HG02571 (cell line): ENCODE measurements around the gene MED9.
"Not testable (repeated sequence)": the region's sequence is repeated elsewhere in the genome, so short reads cannot be mapped to it uniquely, and the experiment has no call there.

ENCODE experiments used
- ATAC-seq: cut with Tn5 transposase; IDR thresholded peaks from one replicate; pipeline ENCODE4 v1.9.1; 2021; ENCODE audit warnings: mild to moderate bottlenecking, moderate library complexity; ENCODE audit not compliant: unreplicated experiment

MED9 gene

DNA sequence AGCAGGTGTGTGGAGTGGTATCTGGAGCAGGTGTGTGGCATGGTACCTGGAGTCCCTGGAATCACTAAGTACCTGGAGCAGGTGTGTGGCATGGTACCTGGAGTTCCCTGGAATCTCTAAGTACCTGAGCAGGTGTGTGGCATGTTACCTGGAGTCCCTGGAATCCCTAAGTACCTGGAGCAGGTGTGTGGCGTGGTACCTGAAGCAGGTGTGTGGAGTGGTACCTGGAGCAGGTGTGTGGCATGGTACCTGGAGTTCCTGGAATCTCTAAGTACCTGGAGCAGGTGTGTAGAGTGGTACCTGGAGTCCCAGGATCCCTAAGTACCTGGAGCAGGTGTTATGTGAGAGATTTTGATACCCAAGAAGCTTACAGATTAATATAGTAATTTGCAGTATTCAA lies 22.1 kb upstream of the MED9 start:
- ATAC-seq: not testable (repeated sequence)

DNA sequence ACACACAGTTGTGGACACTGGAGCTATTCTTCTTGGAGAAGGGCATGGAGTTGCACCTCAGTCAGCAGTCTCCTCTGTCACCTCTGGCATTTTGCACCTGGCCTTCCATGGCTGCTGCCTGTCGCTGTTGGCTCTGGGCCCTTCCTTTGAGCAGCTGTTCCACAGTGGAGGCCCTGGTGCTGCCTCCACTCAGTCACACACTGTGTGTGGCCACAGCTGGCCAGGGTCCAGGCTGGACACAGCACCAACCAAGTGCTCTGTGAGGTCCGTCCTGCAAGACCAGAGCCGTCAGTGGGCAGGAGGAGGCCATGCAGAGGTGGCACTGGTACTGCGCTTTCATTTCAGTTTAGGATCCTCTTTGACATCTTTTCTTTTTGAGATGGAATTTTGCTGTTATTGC lies 21.6 kb upstream of the MED9 start:
- ATAC-seq: no peak

DNA sequence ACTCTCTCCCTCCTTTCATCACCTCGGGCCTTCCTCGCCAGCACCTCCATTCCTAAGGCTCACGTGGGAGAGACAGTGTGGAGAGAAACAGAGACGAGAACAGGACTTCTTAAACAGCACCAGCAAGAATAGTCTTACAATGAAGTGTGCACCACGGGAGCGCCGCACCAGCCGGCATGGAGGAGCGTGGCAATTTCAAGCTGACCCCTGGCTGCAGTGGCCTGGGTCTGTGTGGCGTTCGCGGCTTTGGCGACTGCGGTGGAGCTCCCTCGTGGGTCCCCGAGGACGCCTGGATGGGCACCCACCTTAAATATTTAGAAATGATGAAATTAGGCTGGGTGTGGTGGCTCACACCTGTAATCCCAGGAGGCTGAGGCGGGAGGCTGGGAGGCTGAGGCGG lies 20.5 kb upstream of the MED9 start:
- no peak for ATAC-seq

DNA sequence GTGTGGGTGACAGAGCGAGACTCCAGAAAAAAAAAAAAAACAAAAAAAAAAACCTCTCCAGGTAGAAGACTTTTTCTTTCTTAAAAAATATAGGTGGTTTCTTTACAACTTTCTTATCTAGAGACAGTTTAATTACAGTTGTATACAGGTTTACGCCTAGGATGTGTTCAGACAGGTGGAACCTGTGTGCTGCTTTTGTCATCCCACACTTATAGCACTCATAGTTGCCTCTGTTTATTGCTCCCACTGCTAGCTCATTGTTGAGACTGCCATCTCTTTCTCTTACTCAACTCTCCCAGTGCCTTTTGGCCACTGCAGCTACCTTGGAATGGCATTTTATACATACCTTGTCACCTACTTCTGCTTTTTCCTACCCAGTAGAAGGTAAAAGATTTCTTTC lies 19.1 kb upstream of the MED9 start:
- no peak for ATAC-seq

DNA sequence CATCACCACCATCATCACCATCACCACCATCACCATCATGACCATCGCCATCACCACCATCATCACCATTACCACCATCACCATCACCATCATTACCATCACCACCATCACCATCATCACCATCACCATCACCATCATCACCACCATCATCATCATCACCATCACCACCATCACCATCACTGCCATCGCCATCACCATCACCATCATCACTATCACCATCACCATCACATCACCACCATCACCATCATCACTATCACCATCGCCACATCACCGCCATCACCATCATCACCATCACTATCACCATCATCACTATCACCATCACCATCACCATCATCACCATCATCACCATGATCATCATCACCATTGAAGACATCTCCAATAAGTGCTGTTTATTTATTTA lies 16.8 kb upstream of the MED9 start:
- ATAC-seq: no peak

DNA sequence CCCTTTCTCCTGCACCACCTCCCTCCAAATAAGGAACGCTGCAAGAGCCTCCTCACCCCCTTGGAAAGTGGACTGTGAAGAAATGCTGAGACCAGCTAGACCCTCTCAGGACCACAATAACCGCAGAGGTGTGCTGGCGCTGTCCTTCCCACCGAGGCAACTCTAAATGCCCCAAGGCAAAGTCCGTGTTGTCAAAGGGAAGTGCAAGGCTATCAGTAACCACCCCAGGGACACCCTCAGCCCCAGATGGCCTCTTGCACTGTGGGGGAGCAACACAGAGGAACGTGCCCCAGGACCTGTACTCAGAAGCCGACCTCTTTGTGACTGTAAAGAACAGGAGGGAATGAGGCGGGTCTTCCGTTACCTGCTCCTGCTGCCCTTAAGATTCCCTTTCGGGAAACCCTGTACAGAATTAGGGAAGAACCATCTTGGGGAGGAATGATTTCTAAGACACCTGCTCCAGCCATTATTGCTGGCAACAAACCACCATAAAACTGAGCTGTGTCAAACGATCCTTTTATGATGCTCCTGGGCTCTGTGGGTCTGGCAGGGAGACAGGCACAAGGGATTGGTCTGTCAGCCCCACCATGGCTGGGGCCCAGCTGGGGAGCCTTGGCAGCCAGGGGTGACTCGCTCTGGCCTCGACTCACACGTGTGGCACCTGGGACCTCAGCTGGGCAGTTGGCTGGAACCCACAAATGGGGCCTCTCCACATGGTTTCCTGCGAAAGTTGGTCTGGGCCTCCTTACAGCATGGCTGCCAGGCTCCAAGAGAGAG lies 14.6 kb upstream of the MED9 start:
- ATAC-seq: no peak

DNA sequence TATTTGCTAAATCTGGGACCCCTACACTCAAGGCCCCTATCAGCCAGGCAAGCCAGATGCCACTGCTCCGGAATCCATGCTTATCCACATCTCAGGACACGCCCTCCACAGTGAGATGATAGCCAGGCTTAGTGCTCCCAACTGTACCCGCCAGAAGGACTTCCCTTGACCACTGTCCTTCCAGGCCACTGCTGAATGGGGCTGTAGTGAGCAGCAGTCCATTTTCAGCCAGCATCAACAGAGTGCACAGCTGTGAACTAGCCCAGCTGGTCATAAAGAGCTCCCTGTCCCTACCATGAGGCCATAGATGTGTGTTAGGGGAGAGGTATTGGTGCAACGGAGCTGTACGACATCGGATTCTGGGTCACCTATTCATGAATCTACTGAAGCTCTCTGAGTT lies 13.0 kb upstream of the MED9 start:
- ATAC-seq: no peak

DNA sequence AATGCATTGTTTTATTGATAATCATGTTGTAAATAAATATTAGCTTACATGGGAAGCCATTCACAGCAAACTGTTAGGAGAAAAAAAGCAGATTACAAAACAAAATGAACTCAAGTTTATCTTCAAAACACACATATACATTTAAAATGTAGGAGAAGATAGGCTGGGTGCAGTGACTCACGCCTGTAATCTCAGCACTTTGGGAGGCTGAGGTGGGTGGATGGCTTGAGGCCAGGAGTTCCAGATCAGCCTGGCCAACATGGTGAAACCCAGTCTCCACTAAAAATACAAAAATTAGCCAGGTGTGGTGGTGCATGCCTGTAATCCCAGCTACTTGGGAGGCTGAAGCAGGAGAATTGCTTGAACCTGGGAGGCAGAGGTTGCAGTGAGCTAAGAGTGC lies 10.9 kb upstream of the MED9 start:
- not testable (repeated sequence) for ATAC-seq

DNA sequence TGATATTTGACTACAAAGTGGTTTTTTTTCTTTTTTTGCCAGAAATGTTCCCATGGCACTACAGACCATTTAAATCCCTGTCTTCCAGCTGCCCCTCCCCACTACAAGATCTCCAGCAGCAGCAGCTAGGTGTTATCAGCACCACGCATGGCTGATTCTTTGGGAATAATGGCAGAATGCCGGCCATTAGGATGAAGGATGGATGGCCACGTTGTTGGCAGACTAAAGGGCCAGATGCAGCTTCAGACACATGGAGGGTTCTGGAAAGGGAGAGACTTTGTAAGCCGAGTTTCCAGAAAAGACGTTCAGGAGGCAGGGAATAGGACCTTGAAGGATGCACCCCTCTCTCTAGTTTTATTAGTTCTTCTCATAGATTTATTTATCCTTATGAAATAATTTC lies 10.3 kb upstream of the MED9 start:
- ATAC-seq: no peak

DNA sequence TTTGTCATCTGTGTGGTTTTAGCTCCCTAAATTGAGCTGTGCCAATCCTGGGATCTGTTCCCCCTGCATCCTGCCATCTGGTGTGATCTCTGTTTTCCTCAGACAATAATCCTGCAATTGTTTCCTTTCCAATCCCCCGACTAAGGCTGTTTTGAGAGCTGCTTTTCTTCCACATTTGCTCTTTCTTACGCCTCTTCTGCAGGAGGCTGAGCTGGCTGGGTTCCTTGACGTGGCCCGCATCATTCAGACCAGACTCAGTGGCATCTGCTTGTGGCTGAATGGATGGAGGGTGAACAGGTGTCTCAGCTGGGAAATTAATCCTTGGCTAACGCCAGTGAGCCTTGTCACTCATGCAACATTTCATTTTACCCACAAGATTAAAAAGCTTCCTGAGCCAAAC lies 9.8 kb upstream of the MED9 start:
- ATAC-seq: no peak

DNA sequence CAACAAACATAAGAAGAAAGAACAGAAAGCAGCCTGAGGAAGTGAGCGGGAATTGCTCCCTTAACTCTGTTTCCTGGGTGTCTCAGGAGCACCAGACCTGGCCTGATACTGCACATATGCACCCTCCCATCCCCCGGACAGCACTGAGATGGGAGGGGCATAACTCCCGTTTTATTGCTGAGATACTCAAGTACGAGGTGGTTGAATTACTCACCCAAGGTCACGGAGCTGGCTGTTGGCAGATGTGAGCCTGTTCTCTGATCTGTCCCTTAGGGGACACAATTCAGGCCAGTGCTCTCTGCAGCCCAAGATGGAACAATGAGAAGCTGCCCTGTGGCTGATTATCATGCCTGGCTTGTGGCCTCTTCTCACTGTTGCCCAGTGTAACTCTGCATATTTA lies 9.1 kb upstream of the MED9 start:
- no peak for ATAC-seq

DNA sequence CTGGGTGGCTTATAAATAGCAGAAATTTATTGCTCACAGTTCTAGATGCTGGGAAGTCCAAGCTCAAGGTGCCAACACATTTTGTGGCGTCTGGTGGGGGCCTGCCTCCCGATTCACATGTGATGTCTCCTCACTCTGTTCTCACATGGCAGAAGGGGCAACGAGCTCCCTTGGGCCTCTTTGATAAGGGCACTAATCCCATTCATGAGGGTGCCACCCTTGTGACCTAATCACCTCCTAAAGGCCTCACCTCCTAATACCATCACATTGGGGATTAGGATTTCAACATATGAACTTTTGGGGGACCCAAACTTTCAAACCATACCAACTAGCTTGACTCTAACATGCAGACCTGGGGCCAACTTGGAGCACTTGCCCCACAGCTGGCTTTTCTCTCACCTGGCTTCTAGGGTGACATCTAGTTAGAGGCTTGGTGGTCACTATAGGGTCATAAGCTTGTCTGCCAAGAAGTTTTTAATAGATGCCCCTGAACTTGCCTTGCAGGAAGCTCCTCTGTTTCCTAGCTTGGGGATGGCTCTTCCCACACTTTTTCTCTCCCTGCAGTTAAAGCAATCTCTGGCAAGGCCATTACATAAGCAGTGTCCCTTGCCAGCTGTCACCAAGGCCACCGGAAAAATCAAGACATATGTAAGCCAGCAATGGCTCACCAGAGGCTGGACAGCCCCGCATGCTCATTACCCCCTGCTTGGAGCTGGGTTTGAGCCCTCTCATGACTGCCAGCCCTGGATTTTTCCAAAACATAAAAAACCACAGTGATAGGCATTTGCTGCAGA lies 8.4 kb upstream of the MED9 start:
- no peak for ATAC-seq

DNA sequence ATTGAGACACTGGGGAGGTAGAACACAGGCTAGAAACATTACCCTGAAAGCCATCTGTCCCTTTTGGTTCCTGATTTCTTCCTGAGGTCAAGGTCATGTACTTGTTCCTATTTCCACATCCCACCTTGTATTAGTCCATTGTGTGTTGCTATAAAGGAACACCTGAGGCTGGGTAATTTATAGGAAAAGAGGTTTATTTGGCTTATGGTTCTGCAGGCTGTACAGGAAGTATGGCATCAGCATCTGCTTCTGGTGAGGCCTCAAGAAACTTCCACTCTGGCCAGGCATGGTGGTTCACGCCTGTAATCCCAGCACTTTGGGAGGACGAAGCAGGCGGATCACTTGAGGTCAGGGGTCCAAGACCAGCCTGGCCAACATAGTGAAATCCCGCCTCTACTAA lies 7.4 kb upstream of the MED9 start:
- ATAC-seq: no peak

DNA sequence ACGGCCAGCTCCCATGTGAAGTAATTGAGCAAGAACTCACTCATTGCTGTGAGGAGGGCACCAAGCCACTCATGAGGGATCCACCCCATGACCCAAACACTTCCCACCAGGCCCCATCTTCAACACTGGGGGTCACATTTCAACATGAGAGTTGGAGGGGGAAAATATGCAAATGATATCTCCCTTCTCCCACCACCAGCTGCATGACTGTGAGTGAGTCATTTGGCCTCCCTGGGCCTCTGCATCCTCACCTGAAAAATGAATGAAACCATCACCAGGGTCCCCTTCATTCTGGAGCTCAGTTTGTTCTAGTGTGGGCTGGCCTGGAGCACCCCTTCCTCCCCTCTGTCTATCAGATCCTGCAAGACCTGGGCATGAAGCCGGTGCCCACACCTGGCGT lies 6.8 kb upstream of the MED9 start:
- no peak for ATAC-seq

DNA sequence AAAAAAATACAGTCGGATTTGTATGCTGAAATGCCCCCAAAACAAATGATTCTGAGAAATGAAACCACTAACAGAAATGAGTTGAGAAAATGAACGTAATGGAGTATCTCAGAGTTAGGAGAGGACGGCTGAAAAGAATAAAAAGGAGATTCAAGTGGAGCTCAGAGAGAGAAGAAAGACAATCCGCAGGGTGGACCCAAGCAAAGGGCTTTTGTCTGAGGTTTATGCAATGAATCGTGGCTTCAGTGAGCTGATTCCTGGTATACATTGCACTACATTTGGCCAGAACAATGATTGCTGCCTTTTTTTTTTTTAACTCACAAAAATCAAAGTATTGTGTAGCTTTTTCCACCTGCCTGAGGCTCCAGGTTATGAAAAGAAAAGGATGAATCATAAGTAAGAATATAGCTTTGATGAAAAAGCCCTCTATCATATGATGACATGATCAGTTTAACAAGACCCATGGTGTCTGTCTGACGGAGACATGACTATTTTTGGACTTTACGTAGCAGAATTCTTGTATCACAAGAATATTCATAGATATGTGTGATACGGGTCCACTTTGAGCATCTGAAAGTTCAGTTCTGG lies 4.4 kb upstream of the MED9 start:
- ATAC-seq: no peak

DNA sequence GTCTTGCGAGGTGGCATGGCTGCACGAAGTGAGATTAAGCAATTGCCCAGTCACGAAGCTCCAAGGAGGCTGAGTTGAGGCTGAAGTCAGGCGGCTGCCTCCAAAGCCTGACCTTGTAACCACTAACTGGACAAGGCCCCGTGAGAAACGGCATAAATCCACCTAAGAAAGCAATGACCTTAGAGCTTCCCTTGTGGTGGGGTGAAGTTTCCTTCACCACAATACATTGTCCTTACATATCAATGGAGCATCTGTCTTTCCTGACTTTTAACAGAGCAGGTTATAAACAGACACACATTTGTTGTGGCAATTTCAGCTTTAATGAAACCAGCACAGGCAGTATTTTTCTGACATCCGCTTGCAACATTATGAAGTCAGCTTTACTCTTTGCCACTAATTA lies 2.5 kb upstream of the MED9 start:
- ATAC-seq: no peak

DNA sequence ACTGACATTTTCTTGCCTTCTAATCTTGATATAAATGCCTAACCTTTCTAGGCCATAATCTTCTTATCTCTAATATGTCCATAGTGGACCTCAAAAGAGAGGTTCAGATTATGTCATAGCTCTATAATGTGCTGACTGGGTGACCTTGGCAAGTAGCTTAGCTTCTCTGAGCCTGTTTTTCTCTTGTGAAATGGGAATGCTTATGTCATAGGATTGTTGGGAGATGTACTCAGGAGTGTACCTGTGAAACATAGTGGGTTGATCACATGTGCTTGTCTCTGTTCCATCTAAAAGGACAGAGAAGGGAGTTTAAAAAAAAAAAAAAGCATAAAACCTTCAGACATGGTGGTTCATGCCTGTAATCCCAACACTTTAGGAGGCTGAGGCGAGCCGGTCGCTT lies 2.4 kb downstream of the MED9 start:
- no peak for ATAC-seq

DNA sequence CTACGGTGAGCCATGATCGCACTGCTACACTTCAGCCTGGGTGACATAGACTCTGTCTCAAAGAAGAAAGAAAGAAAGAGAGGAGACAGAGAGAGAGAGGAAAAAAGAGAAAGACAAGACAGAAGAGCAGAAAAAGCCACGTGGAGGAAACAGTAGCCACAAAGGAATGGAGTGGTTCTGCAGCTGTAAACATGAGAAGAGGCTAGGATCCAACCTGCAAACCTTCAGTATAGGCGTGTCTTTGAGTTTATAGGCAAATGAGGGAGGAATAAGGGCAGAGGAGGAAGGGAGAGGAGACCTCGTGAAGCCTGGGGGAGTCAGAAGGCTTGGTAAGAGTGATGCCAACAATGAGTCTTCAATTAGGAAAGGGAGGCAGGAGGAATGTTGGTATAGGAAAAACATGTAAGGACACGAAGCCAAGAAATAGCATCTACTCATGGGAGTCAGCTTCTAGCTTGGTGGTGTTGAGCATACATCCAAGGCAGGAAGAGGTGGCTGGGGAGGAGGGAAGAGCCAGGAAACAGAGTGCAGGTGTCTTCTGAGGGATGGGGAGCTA lies 3.9 kb downstream of the MED9 start:
- ATAC-seq: no peak

DNA sequence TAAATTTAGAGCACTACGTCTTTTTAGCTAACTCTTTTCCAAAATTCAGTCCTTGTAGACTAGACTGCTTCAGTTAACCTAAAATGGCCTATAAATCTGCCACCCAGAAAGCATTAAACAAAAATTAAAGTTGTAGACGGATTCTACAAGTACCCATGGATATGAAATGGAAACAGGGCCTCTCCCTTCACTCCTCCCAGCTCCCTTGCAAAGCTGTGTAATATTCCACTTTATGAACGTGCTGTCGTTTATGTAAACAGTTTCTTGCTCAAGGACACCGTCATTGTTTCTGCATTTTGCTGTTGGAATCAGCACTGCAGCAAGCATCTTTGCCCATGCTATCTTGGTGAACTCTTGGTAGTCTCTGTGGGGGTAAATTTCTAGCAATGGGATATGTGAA lies 5.1 kb downstream of the MED9 start:
- no peak for ATAC-seq

DNA sequence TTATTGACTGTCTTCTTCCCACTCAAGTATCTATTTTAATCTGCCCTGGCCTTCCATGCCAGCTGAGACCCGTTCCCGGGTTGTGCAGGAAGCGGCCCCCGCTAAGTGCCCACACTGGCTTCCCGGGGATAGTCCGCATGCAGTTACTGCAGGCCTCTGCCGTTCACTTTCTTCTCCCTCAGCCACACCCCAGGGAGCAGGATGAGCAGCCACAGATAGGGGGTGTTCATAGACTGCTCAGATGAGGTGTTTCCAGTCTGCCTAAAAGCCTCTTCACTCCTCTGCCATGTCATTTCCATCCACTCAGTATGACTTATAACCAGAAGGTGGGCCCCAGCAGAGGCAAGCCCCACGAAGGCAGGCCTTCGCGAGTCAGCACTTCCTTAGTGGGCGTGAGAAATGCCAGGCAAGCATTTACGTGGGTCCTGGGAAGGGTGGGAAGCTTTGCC lies 7.7 kb downstream of the MED9 start:
- no peak for ATAC-seq

DNA sequence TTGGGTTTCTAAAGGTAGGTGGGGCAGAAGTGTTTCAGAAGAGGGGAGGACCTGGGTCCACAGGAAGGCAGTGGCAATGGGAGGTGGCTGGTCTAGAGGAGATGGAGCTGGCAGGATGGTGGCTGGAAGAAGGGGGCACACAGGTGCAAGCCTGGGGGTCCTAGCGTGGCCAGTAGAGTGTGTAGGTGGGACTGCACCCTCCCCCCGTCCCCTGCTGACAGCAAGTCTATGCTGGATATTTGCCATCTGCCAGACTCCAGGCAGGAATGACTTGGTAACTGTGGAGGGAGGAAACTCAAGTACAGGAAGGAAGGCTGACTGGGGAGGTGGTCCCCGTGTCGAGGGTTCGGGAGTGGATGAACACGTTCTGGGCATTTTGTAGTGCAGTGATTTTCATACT lies 8.6 kb downstream of the MED9 start:
- ATAC-seq: no peak

DNA sequence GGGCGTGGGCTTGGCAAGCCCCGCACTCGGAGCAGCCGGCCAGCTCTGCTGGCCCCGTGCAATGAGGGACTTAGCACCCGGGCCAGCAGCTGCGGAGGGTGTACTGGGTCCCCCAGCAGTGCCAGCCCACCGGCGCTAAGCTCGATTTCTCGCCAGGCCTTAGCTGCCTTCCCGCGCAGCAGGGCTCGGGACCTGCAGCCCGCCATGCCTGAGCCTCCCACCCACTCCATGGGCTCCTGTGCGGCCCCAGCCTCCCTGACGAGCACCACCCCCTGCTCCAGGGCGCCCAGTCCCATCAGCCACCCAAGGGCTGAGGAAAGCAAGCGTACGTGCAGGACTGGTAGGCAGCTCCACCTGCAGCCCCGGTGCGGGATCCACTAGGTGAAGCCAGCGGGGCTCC lies 9.6 kb downstream of the MED9 start:
- ATAC-seq: not testable (repeated sequence)
